Loucy (cell line): ENCODE measurements around the gene APPL2.

ENCODE experiments used
- EZH2phosphoT487 ChIP-seq: fragments of 200-600 bp; IDR thresholded peaks from 2 replicates; pipeline ENCODE4 v1.6.1; 2018; ENCODE audit warnings: antibody characterized with exemption, mild to moderate bottlenecking, moderate library complexity, borderline replicate concordance
- TF ChIP-seq, protein P1 (sequence below): fragments of 200-600 bp; sonication (generic); conservative IDR thresholded peaks from 2 replicates; pipeline ENCODE4 v1.5.1; 2014; ENCODE audit warnings: mild to moderate bottlenecking, antibody characterized with exemption, low read length

DNA sequence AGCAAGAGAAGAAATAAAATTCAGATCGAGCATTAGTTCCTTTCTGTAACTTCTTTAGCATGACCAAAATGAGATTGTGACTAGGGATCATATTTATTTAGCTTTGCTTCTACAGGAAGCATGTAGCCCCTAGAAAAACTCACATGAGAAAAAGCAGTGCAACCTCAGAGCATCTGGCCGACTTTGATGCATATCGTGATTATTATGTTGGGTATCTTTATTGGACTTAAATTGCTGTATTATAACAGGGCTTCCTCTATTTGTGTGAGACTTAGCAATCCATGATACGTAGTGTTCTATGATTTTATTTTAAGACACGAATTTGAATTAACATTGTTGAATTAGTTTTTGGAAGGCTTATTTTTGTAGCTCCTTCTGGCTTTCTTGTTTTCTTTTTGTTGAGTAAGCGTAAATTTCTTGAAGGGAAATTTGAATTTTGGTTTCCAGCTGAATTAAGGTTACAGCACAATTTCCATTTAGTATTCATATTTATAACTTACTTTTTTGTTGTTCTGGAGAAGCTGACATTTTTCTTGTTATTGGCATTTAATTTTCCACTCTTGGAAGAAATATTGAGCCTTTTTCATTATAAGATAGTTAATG lies 94.6 kb downstream of the APPL2 start:
- TF ChIP-seq EZH2phosphoT487 = no peak
- TF ChIP-seq, protein P1, sequence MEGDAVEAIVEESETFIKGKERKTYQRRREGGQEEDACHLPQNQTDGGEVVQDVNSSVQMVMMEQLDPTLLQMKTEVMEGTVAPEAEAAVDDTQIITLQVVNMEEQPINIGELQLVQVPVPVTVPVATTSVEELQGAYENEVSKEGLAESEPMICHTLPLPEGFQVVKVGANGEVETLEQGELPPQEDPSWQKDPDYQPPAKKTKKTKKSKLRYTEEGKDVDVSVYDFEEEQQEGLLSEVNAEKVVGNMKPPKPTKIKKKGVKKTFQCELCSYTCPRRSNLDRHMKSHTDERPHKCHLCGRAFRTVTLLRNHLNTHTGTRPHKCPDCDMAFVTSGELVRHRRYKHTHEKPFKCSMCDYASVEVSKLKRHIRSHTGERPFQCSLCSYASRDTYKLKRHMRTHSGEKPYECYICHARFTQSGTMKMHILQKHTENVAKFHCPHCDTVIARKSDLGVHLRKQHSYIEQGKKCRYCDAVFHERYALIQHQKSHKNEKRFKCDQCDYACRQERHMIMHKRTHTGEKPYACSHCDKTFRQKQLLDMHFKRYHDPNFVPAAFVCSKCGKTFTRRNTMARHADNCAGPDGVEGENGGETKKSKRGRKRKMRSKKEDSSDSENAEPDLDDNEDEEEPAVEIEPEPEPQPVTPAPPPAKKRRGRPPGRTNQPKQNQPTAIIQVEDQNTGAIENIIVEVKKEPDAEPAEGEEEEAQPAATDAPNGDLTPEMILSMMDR = no peak
